WERI-Rb-1 (cell line): ENCODE measurements around the gene KLF5.

Experiments used
- DNase-seq: peaks from one replicate; pipeline ENCODE4 v3.0.0-alpha.2; 2020
- H3K27ac ChIP-seq: fragments of 250-450 bp; sonication (Bioruptor Pico); 2 replicates; pipeline ENCODE4 v1.5.1; 2020; ENCODE audit warnings: mild to moderate bottlenecking, moderate library complexity
- H3K27me3 ChIP-seq: fragments of 250-450 bp; sonication (Bioruptor Pico); 2 replicates; pipeline ENCODE4 v1.5.1; 2021; ENCODE audit warnings: mild to moderate bottlenecking, low read depth, moderate library complexity; ENCODE audit not compliant: insufficient read depth, severe bottlenecking
- H3K36me3 ChIP-seq: fragments of 250-450 bp; sonication (Bioruptor Pico); 2 replicates; pipeline ENCODE4 v1.5.1; 2020; ENCODE audit warnings: mild to moderate bottlenecking, moderate library complexity
- H3K4me3 ChIP-seq: 2 replicates; pipeline ENCODE4 v1.5.1; 2011; ENCODE audit warnings: low read depth, mild to moderate bottlenecking, control low read depth, low read length
- H3K9me3 ChIP-seq: fragments of 250-450 bp; sonication (Bioruptor Pico); 2 replicates; pipeline ENCODE4 v1.5.1; 2021; ENCODE audit warnings: mild to moderate bottlenecking, moderate library complexity; ENCODE audit not compliant: severe bottlenecking
- CTCF ChIP-seq: IDR thresholded peaks from 2 replicates; pipeline ENCODE4 v1.5.1; 2011; ENCODE audit warnings: low read depth, mild to moderate bottlenecking, control low read depth, inconsistent platforms, low read length

The KLF5 gene

GRCh38 chr13:73034901-73035300, 23.9 kb upstream of the KLF5 start:
- Histone ChIP-seq H3K4me3 (no peak overlapping the region), H3K9me3 (no peaks in the 10 kb centered on the region), H3K27me3 (no peaks in the 10 kb centered on the region), H3K27ac (no peak overlapping the region), H3K36me3 (no peaks in the 10 kb centered on the region)
- DNase-seq = no peak
- no peak for TF ChIP-seq CTCF

DNA sequence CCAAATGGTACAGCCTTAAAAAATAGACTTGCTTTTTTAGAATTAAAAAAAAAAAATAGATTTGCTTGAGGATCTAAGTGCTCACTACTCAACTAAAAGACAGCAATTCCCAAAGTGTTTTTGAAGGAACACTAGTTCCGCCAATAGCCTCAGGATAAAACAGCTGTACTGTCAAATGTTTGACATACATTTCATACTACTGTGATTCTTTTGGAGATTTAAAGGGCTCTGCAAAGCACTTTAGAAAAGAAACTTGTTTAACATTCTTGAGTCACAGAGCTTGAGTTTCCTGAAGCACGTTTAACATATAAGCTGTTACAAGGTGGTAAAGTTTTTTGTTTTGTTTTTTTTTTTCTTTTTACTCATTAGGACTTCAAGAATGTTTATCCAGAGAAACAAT, 23.1 kb upstream of the KLF5 start:
- DNase-seq = no peak
- H3K27me3 ChIP-seq = no peaks in the 10 kb centered on the region

GRCh38 chr13:73036566-73036965, 22.2 kb upstream of the KLF5 start:
- H3K27ac ChIP-seq = no peak overlapping the region
- no peaks in the 10 kb centered on the region for H3K9me3 ChIP-seq
- no peak for DNase-seq
- no peak for TF ChIP-seq CTCF
- no peaks in the 10 kb centered on the region for H3K27me3 ChIP-seq
- no peaks in the 10 kb centered on the region for H3K36me3 ChIP-seq
- no peak overlapping the region for H3K4me3 ChIP-seq

More for the DNA sequence above, 23.1 kb upstream of the KLF5 start:
- Histone ChIP-seq H3K27ac (no peak overlapping the region), H3K36me3 (no peaks in the 10 kb centered on the region), H3K4me3 (no peak overlapping the region), H3K9me3 (no peaks in the 10 kb centered on the region)
- TF ChIP-seq CTCF = no peak

DNA sequence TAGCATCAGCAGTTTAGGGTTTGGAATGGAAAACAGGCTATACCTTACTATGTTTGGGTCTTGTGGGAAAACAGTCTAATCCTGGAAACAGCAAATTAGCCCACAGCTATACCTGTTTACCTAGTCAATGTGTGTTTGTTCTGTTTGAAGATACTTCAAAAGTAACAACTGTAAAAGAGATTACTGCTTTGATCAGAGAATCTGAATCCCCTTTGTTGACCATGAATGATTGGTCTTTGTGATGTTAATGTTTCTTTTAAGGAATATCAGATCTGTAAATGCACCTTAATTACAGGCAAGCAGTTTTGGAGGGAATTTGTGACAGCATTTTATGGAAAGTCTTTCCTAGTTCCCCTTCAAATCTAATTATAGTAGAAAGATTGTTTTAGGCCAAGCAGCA, 20.7 kb upstream of the KLF5 start:
- no peak for TF ChIP-seq CTCF
- Histone ChIP-seq H3K9me3 (no peaks in the 10 kb centered on the region), H3K4me3 (no peak overlapping the region), H3K27ac (no peak overlapping the region), H3K27me3 (no peaks in the 10 kb centered on the region), H3K36me3 (no peaks in the 10 kb centered on the region)
- no peak for DNase-seq

DNA sequence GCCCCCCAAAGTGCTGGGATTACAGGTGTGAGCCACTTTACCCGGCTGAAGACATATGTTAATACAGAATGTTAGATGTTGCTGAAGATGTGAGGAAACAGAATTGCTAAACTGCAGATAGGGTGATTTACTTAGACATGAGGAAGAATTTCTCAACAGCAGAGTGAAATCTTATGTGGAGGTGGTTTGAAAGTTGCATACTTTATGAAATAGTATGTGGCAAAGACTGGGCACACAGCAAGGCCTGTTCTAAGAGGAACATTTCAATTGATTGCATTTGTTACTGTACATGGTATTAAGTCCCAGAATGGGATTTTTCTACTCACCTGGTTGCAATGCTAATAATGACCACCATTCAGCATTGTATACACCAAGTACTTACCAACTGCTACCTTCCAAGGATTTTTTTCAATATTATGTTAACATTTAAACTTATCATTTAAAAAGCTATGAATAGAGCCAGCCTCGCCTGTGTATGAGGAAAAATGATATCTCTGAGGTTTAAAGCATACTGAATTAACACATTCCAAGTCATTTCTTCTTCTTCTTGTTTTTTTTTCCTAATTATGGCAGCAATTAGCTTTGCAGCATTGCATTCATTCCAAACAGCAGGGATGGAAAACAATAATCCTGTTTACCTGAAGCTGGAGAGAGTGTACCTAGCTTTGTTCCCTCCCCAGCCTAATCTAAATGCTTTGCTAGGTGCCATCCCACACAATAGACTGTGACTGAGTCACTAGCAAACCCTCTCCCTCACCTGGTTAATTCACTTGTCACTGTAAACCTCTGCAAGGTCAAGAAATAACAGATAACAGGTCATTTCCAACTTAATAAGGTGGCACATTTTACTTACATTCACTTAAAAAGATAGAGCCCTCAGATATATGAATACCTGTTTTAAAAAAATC, 19.4 kb upstream of the KLF5 start:
- DNase-seq = no peak
- Histone ChIP-seq H3K4me3 (no peak overlapping the region), H3K27ac (no peak overlapping the region), H3K9me3 (no peaks in the 10 kb centered on the region), H3K27me3 (no peaks in the 10 kb centered on the region), H3K36me3 (no peaks in the 10 kb centered on the region)
- no peak for TF ChIP-seq CTCF

DNA sequence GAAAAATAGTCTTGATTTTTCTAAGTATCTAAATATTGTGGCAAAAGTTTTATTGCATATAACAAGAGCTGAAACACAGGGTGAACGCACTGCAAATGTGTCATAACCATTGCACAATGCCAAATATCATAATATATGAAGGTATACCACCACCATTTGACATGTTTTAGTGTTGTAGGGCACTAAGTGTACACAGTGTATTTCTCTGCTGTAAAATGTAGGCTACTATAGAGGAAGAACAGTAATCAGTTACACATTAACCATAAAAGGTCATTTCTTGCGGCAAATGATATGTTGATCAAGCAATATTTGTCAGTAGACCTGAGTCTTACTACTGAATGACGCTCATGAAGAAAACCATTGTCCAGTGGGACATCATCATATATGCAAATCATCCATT, 18.3 kb upstream of the KLF5 start:
- DNase-seq = no peak
- H3K27ac ChIP-seq = no peak overlapping the region

More for the DNA sequence above, 18.3 kb upstream of the KLF5 start:
- TF ChIP-seq CTCF = no peak
- Histone ChIP-seq H3K36me3 (no peaks in the 10 kb centered on the region), H3K4me3 (no peak overlapping the region), H3K27me3 (no peaks in the 10 kb centered on the region), H3K9me3 (no peaks in the 10 kb centered on the region)
